Measurements from ENCODE around the gene OTOA. TPM values are rescaled to one million over a fixed set of nuclear protein-coding genes. Genes with fewer than 3 reads are reported as not detected.
"Not testable (repeated sequence)": the region's sequence is repeated elsewhere in the genome, so short reads cannot be mapped to it uniquely, and the experiment has no call there.

The OTOA gene
- total RNA-seq, 4 donors from 2014 or later: not detected

GRCh38 chr16:21673469-21673868, 9.7 kb downstream of the OTOA start:
- H3K4me3 ChIP-seq: no peak overlapping the region
- H3K9me3 ChIP-seq: no peaks in the 10 kb centered on the region
- no peak for DNase-seq
- no peak overlapping the region for H3K27ac ChIP-seq
- no peaks in the 10 kb centered on the region for H3K27me3 ChIP-seq
- no peaks in the 10 kb centered on the region for H3K36me3 ChIP-seq
- H3K4me1 ChIP-seq: no peaks in the 10 kb centered on the region
- TF ChIP-seq POLR2A (IDR thresholded peaks at IDR 0.05) (no peak), CTCF (IDR thresholded peaks at IDR 0.05) (no peak)

- H3K36me3 ChIP-seq, H3K4me1 ChIP-seq, H3K27ac ChIP-seq, DNase-seq, H3K4me3 ChIP-seq, H3K27me3 ChIP-seq, H3K9me3 ChIP-seq: not testable (repeated sequence)
These were observed 10.7 kb downstream of the OTOA start for GRCh38 chr16:21674456-21674855.

- H3K27ac ChIP-seq, H3K4me1 ChIP-seq, H3K36me3 ChIP-seq, DNase-seq, H3K9me3 ChIP-seq, H3K4me3 ChIP-seq, H3K27me3 ChIP-seq: not testable (repeated sequence)
These were observed 16.9 kb downstream of the OTOA start for GRCh38 chr16:21680714-21681113.

- Histone ChIP-seq H3K9me3 (no peaks in the 10 kb centered on the region), H3K4me3 (no peak overlapping the region), H3K4me1 (no peaks in the 10 kb centered on the region), H3K27me3 (no peaks in the 10 kb centered on the region), H3K27ac (no peak overlapping the region), H3K36me3 (no peaks in the 10 kb centered on the region)
- no peak for DNase-seq
- TF ChIP-seq POLR2A (IDR thresholded peaks at IDR 0.05) (no peak), CTCF (IDR thresholded peaks at IDR 0.05) (no peak)
These were observed 19.4 kb downstream of the OTOA start for GRCh38 chr16:21683184-21683583.

- H3K27me3 ChIP-seq: no peaks in the 10 kb centered on the region
- no peak overlapping the region for H3K27ac ChIP-seq
- H3K4me3 ChIP-seq: no peak overlapping the region
- no peaks in the 10 kb centered on the region for H3K4me1 ChIP-seq
- H3K36me3 ChIP-seq: no peaks in the 10 kb centered on the region
- no peak for DNase-seq
- H3K9me3 ChIP-seq: no peaks in the 10 kb centered on the region
- no peak for TF ChIP-seq POLR2A (IDR thresholded peaks at IDR 0.05)
- TF ChIP-seq CTCF (IDR thresholded peaks at IDR 0.05): peak in 2 of 6 experiments; percentile 22 to 23
These were observed 20.4 kb downstream of the OTOA start for GRCh38 chr16:21684199-21684598.

GRCh38 chr16:21685034-21685455, 21.3 kb downstream of the OTOA start:
- H3K27me3 ChIP-seq: no peaks in the 10 kb centered on the region
- no peak overlapping the region for H3K4me3 ChIP-seq
- no peaks in the 10 kb centered on the region for H3K4me1 ChIP-seq
- no peaks in the 10 kb centered on the region for H3K9me3 ChIP-seq
- H3K27ac ChIP-seq: no peak overlapping the region
- TF ChIP-seq POLR2A (IDR thresholded peaks at IDR 0.05): no peak
- no peak for TF ChIP-seq CTCF (IDR thresholded peaks at IDR 0.05)
- DNase-seq: no peak
- no peaks in the 10 kb centered on the region for H3K36me3 ChIP-seq

- Histone ChIP-seq H3K27me3 (no peaks in the 10 kb centered on the region), H3K4me3 (no peak overlapping the region), H3K9me3 (no peaks in the 10 kb centered on the region), H3K36me3 (no peaks in the 10 kb centered on the region), H3K4me1 (no peaks in the 10 kb centered on the region), H3K27ac (no peak overlapping the region)
- TF ChIP-seq POLR2A (IDR thresholded peaks at IDR 0.05) (no peak), CTCF (IDR thresholded peaks at IDR 0.05) (no peak)
- no peak for DNase-seq
These were observed 25.3 kb downstream of the OTOA start for GRCh38 chr16:21689107-21689506.

GRCh38 chr16:21690967-21691366, 27.2 kb downstream of the OTOA start:
- H3K4me1 ChIP-seq, H3K27ac ChIP-seq, DNase-seq, H3K4me3 ChIP-seq, H3K27me3 ChIP-seq, H3K36me3 ChIP-seq, H3K9me3 ChIP-seq: not testable (repeated sequence)
